Adrenal gland (tissue), 5 donors: ENCODE measurements around the gene USP53.
"Not testable (repeated sequence)": the region's sequence is repeated elsewhere in the genome, so short reads cannot be mapped to it uniquely, and the experiment has no call there.

Experiments used
- POLR2A ChIP-seq, 2 donors: fragments of 450-650 bp; IDR thresholded peaks; one replicate each; pipeline ENCODE4 v1.6.1; 2017; ENCODE audit warnings: antibody characterized with exemption in 2 of 2, mild to moderate bottlenecking in 2 of 2, moderate library complexity in 1 of 2
- TF ChIP-seq, protein P1 (sequence below), 6 experiments: fragments of 450-650 bp in 4 of 6; fragments of 200-600 bp in 2 of 6; sonication (generic) in 1 of 6; IDR thresholded peaks; 1 replicate in 5 of 6; 2 replicates in 1 of 6; pipeline versions ENCODE4 v1.5.1 to v1.8.0; 2016 to 2021; ENCODE audit warnings: antibody characterized with exemption in 6 of 6, mild to moderate bottlenecking in 2 of 6, moderate library complexity in 1 of 6
- donor health status: DM: no; HTN: no; CAD: no.

DNA sequence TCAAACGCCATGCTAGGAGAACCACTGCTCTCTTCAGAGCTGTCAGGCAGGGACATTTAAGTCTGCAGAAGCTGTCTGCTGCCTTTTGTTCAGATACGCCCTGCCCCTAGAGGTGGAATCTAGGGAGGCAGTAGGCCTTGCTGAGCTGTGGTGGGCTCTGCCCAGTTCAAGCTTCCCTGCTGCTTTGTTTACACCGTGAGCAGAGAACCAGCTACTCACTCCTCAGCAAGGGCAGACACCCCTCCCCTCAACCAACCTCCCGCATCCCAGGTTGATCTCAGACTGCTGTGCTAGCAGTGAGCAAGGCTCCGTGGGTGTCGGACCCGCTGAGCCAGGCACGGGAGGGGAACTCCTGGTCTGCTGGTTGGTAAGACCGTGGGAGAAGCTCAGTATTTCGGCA lies 42.7 kb downstream of the USP53 start:
- TF ChIP-seq POLR2A (IDR thresholded peaks at IDR 0.05): not testable (repeated sequence)
- TF ChIP-seq, protein P1, sequence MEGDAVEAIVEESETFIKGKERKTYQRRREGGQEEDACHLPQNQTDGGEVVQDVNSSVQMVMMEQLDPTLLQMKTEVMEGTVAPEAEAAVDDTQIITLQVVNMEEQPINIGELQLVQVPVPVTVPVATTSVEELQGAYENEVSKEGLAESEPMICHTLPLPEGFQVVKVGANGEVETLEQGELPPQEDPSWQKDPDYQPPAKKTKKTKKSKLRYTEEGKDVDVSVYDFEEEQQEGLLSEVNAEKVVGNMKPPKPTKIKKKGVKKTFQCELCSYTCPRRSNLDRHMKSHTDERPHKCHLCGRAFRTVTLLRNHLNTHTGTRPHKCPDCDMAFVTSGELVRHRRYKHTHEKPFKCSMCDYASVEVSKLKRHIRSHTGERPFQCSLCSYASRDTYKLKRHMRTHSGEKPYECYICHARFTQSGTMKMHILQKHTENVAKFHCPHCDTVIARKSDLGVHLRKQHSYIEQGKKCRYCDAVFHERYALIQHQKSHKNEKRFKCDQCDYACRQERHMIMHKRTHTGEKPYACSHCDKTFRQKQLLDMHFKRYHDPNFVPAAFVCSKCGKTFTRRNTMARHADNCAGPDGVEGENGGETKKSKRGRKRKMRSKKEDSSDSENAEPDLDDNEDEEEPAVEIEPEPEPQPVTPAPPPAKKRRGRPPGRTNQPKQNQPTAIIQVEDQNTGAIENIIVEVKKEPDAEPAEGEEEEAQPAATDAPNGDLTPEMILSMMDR (IDR thresholded peaks at IDR 0.05): not testable (repeated sequence)
